A673 (cell line): ENCODE data around the gene PHKA2. TPM values are rescaled to one million over a fixed set of nuclear protein-coding genes. Genes with fewer than 3 reads are reported as not detected.

Experiments used
- BruUV-seq: library from RNA; stranded (reverse); fragments of 400-500 nt; replicated peaks from 2 replicates; lab custom pipeline; 2021; lab: Mats Ljungman, UMichigan
- CTCF ChIA-PET: fragments of 300-600 bp; sonication (Branson Sonifier 250); formaldehyde crosslinking; loops from one replicate; lab custom pipeline; 2022; ENCODE audit warnings: antibody characterized with exemption; lab: Charles Lee
- POLR2A ChIA-PET: fragments of 300-600 bp; sonication (Branson Sonifier 250); formaldehyde crosslinking; loops from one replicate; lab custom pipeline; 2022; ENCODE audit warnings: antibody characterized with exemption; ENCODE audit not compliant: low non-redundant PET; lab: Charles Lee
- DNase-seq: peaks from one replicate; pipeline ENCODE4 v3.0.0-alpha.2; 2015; ENCODE audit warnings: low spot score
- H3K27ac ChIP-seq: fragments of 200-600 bp; sonication (generic); 2 replicates; pipeline ENCODE4 v1.5.1; 2016; ENCODE audit warnings: mixed run types, low read depth, mild to moderate bottlenecking, mixed read lengths, antibody characterized with exemption, low read length; ENCODE audit not compliant: poor library complexity, severe bottlenecking
- H3K27me3 ChIP-seq: fragments of 200-600 bp; sonication (generic); replicated peaks from 2 replicates; pipeline ENCODE4 v1.6.1; 2017; ENCODE audit warnings: mixed run types, low read depth, mild to moderate bottlenecking, mixed read lengths, antibody characterized with exemption, low read length; ENCODE audit not compliant: insufficient read depth, poor library complexity
- H3K36me3 ChIP-seq: fragments of 200-600 bp; sonication (generic); 2 replicates; pipeline ENCODE4 v1.6.1; 2016; ENCODE audit warnings: mixed run types, mild to moderate bottlenecking, mixed read lengths, antibody characterized with exemption, low read length; ENCODE audit not compliant: insufficient read depth, poor library complexity, severe bottlenecking
- H3K4me1 ChIP-seq: fragments of 200-600 bp; sonication (generic); 2 replicates; pipeline ENCODE4 v1.6.1; 2017; ENCODE audit warnings: mixed run types, mild to moderate bottlenecking, mixed read lengths, antibody characterized with exemption, low read length; ENCODE audit not compliant: insufficient read depth, poor library complexity, severe bottlenecking
- H3K4me3 ChIP-seq: fragments of 200-600 bp; sonication (generic); 2 replicates; pipeline ENCODE4 v1.5.1; 2016; ENCODE audit warnings: low read depth, mixed run types, mild to moderate bottlenecking, mixed read lengths, low read length; ENCODE audit not compliant: poor library complexity, severe bottlenecking
- H3K9me3 ChIP-seq: fragments of 200-600 bp; sonication (generic); 2 replicates; pipeline ENCODE4 v1.6.1; 2016; ENCODE audit warnings: mixed run types, low read depth, mild to moderate bottlenecking, mixed read lengths, antibody characterized with exemption, low read length; ENCODE audit not compliant: poor library complexity, severe bottlenecking
- EZH2 ChIP-seq: fragments of 200-600 bp; sonication (generic); IDR thresholded peaks from 2 replicates; pipeline ENCODE4 v1.6.1; 2017; ENCODE audit warnings: borderline replicate concordance, low read depth, mild to moderate bottlenecking, mixed read lengths, antibody characterized with exemption, low read length; ENCODE audit not compliant: poor library complexity, severe bottlenecking
- intact Hi-C: fragments of 100-400 bp; cut with micrococcal nuclease; formaldehyde crosslinking; loops from one replicate; pipeline ENCODE4 v1.10.0; 2022; ENCODE audit not compliant: unreplicated experiment
- total RNA-seq: library from RNA; stranded (reverse); gene quantifications from 2 replicates; pipeline ENCODE4 v1.2.3, GENCODE V29; 2021
- TF ChIP-seq, protein P1 (sequence below): fragments of 300-800, 200-600 bp; sonication (generic); conservative IDR thresholded peaks from 2 replicates; pipeline ENCODE4 v1.5.1; 2017; ENCODE audit warnings: low read depth, mild to moderate bottlenecking, antibody characterized with exemption, low read length, moderate library complexity, mixed read lengths

Gene PHKA2
- total RNA-seq, 1 experiment from 2014 or later = 31.4 TPM

DNA sequence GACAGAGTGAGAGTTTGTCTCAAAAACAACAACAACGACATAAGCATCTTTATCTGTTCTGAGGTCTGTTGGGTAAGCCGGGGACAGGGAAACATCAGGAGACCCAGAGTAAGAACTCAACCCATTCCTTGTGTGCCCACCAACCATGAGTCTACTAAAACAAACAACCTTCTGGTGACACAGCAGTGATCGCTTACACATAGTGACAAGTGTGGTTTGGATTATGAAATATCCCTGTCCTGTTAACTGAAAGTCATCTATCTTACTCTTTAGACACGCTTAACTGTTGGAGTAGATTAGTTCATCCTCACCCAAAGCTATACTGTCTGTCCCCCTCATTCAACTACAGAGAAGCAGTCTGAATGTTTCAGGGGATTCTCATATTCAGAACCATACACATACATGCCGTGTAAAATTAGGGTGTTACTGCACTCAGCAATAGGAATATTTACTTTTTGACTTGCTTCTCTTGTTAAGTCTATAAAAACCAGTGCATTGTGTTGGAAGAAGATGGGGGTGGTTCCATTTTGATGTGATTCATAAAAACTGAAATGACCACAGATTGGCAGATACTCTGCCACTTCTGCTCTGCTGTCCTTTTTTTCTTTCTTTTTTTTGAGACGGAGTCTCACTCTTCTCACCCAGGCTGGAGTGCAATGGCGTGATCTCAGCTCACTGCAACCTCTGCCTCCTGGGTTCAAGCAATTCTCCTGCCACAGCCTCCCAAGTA lies 27.4 kb downstream of the PHKA2 start:
- intact Hi-C loops = no loop called here
- Histone ChIP-seq H3K27ac (no peak overlapping the region), H3K4me3 (no peak overlapping the region), H3K36me3 (no peaks in the 10 kb centered on the region), H3K9me3 (no peaks in the 10 kb centered on the region), H3K27me3 (no peaks in the 10 kb centered on the region), H3K4me1 (no peaks in the 10 kb centered on the region)
- no peak for DNase-seq
- no TSS peak for BruUV-seq
- ChIA-PET POLR2A (interaction anchor here (0.7 kb wide), 1 partner anchor 32 kb away, joined by 3 read pairs; no protein-coding TSS in a partner anchor), CTCF (no interaction called here)
- TF ChIP-seq, protein P1, sequence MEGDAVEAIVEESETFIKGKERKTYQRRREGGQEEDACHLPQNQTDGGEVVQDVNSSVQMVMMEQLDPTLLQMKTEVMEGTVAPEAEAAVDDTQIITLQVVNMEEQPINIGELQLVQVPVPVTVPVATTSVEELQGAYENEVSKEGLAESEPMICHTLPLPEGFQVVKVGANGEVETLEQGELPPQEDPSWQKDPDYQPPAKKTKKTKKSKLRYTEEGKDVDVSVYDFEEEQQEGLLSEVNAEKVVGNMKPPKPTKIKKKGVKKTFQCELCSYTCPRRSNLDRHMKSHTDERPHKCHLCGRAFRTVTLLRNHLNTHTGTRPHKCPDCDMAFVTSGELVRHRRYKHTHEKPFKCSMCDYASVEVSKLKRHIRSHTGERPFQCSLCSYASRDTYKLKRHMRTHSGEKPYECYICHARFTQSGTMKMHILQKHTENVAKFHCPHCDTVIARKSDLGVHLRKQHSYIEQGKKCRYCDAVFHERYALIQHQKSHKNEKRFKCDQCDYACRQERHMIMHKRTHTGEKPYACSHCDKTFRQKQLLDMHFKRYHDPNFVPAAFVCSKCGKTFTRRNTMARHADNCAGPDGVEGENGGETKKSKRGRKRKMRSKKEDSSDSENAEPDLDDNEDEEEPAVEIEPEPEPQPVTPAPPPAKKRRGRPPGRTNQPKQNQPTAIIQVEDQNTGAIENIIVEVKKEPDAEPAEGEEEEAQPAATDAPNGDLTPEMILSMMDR = no peak
- TF ChIP-seq EZH2 = no peak

DNA sequence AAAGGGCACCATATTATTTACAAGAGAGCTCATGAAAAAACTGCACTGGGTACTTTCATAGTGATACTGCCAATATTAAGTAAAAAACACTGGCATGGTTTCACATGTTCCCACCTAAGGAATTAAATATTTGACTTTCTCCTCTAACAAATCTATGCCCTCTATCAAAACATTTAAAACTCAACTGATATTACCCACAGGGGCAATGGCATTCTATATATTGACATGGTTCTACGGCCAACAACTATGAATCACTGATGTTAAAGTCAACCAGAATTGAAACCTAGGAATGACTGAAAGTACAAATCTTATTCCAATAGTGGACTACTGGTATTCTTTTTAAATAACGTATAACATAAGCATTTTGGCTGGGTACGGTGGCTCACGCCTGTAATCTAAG lies 28.2 kb downstream of the PHKA2 start:
- CTCF ChIA-PET = no interaction called here
- H3K27me3 ChIP-seq = no peaks in the 10 kb centered on the region
- DNase-seq = no peak
- no peaks in the 10 kb centered on the region for H3K9me3 ChIP-seq
- H3K4me3 ChIP-seq = no peak overlapping the region
- intact Hi-C loops = no loop called here
- H3K27ac ChIP-seq = no peak overlapping the region
- POLR2A ChIA-PET = interaction anchor here (0.7 kb wide), 1 partner anchor 32 kb away, joined by 3 read pairs; no protein-coding TSS in a partner anchor
- no TSS peak for BruUV-seq
- H3K36me3 ChIP-seq = no peaks in the 10 kb centered on the region
- no peaks in the 10 kb centered on the region for H3K4me1 ChIP-seq
- TF ChIP-seq, protein P1 = no peak
- TF ChIP-seq EZH2 = no peak

DNA sequence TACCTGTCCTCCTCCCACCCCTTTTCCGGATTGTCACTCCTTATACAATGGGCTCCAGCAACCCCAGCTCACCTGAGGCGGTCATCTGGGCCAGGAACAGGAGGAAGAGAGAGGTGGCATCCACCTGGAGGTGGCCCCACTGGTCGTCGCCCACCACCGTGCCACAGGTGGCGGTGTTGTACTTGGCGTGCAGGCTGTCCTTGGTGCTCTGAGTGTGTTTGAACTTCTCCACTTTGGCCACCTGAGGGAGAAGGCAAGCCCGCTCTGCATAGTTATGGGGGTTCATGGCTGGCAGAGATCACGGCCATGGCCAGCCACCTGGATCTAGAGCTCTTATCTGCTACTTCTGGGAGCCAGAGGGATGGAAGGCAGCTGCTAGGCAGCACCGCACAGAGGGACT lies 32.9 kb downstream of the PHKA2 start:
- BruUV-seq = no TSS peak
- no peak for TF ChIP-seq EZH2
- TF ChIP-seq, protein P1 = peak; percentile 37

More for the DNA sequence above, 32.9 kb downstream of the PHKA2 start:
- H3K27me3 ChIP-seq = no peaks in the 10 kb centered on the region
- CTCF ChIA-PET = no interaction called here
- H3K4me1 ChIP-seq = no peaks in the 10 kb centered on the region
- H3K9me3 ChIP-seq = no peaks in the 10 kb centered on the region
- no peak overlapping the region for H3K27ac ChIP-seq
- intact Hi-C loops = no loop called here
- H3K4me3 ChIP-seq = no peak overlapping the region
- POLR2A ChIA-PET = no interaction called here
- DNase-seq = no peak
- no peaks in the 10 kb centered on the region for H3K36me3 ChIP-seq
